Measurements from ENCODE around the gene TMEM161B.
"Not testable (repeated sequence)": the region's sequence is repeated elsewhere in the genome, so short reads cannot be mapped to it uniquely, and the experiment has no call there.

The TMEM161B gene

GRCh38 chr5:88275581-88275980 is 6.9 kb upstream of the TMEM161B start:
- no peaks in the 10 kb centered on the region for H3K27me3 ChIP-seq (replicated peaks)
- DNase-seq, result no peak
- H3K4me3 ChIP-seq (ENCODE audit: low read depth, low read length), result no peak overlapping the region
- H3K27ac ChIP-seq, result no peak overlapping the region
- no peak for TF ChIP-seq CTCF (IDR thresholded peaks at IDR 0.05; ENCODE audit: low read depth, low read length, missing control alignments)
- H3K36me3 ChIP-seq (replicated peaks), result peaks cover 1% of the 10 kb centered on the region
- in situ Hi-C loops (cut with HindIII; ENCODE audit: low pct_ligation_motif_present, low sequenced_read_pairs), result no loop called here

GRCh38 chr5:88269222-88269771 is 652 bp upstream of the TMEM161B start:
- Histone ChIP-seq H3K4me3 (ENCODE audit: low read depth, low read length) (peak overlapping the region; percentile 80), H3K36me3 (replicated peaks) (peaks cover 2% of the 10 kb centered on the region), H3K27ac (no peak overlapping the region), H3K27me3 (replicated peaks) (no peaks in the 10 kb centered on the region)
- in situ Hi-C loops (cut with HindIII; ENCODE audit: low pct_ligation_motif_present, low sequenced_read_pairs), result no loop called here
- no peak for TF ChIP-seq CTCF (IDR thresholded peaks at IDR 0.05; ENCODE audit: low read depth, low read length, missing control alignments)
- DNase-seq, result no peak

DNA sequence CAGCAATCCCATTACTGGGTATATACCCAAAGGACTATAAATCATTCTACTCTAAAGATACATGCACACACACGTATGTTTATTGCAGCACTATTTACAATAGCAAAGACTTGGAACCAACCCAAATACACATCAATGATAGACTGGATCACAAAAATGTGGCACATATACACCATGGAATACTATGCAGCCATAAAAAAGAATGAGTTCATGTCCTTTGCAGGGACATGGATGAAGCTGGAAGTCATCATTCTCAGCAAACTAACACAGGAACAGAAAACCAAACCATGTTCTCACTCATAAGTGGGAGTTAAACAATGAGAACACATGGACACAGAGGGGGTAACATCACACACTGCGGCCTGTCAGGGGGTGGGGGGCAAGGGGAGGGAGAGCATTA is 4.1 kb downstream of the TMEM161B start:
- H3K4me3 ChIP-seq (ENCODE audit: low read depth, low read length); in situ Hi-C loops (cut with HindIII; ENCODE audit: low pct_ligation_motif_present, low sequenced_read_pairs); H3K27me3 ChIP-seq (replicated peaks); H3K27ac ChIP-seq; DNase-seq; H3K36me3 ChIP-seq (replicated peaks): not testable (repeated sequence)

DNA sequence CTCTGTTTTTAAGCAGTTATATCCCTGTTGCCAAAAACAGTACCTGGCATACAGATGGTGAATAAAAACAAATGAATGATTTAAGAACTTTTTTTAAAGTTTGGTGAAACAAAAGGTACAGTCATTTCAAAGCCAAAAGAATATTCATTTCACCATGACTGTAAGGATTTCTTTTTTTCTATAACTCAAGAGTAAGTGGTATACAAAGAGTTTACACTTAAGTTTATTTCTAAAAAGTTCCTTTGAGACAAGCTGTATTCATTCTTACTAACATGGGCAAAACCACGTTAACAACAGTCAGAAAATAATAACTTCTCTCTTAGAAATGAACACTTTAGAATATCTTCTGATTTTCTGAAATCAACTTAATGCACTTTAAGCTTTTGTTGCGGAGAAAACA is 5.3 kb downstream of the TMEM161B start:
- TF ChIP-seq CTCF (IDR thresholded peaks at IDR 0.05; ENCODE audit: low read depth, low read length, missing control alignments), result no peak
- H3K36me3 ChIP-seq (replicated peaks), result no peaks in the 10 kb centered on the region
- H3K27me3 ChIP-seq (replicated peaks), result no peaks in the 10 kb centered on the region

DNA sequence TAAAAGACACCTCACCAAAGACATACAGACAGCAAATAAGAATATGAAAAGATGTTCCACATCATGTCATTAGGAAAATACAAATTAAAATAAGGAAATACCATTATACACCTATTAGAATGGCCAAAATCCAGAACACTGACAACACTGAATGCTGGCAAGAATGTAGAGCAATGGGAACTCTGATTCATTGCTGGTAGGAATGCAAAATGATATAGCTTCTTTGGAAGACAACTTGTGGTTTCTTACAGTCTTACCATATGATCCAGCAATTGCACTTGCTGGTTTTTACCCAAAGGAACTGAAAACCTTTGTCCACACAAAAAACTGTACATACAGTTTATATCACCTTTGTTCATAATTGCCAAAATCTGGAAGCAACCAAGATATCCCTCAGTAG is 6.5 kb downstream of the TMEM161B start:
- Histone ChIP-seq H3K36me3 (replicated peaks) (no peaks in the 10 kb centered on the region), H3K27me3 (replicated peaks) (no peaks in the 10 kb centered on the region), H3K4me3 (ENCODE audit: low read depth, low read length) (no peak overlapping the region), H3K27ac (no peak overlapping the region)
- in situ Hi-C loops (cut with HindIII; ENCODE audit: low pct_ligation_motif_present, low sequenced_read_pairs), result no loop called here
- peak; percentile 16 for DNase-seq
- TF ChIP-seq CTCF (IDR thresholded peaks at IDR 0.05; ENCODE audit: low read depth, low read length, missing control alignments), result no peak

More for the DNA sequence above, 5.3 kb downstream of the TMEM161B start:
- no peak for DNase-seq
- H3K4me3 ChIP-seq (ENCODE audit: low read depth, low read length), result no peak overlapping the region
- no peak overlapping the region for H3K27ac ChIP-seq
- in situ Hi-C loops (cut with HindIII; ENCODE audit: low pct_ligation_motif_present, low sequenced_read_pairs), result no loop called here

- H3K27me3 ChIP-seq (replicated peaks), result no peaks in the 10 kb centered on the region
- in situ Hi-C loops (cut with HindIII; ENCODE audit: low pct_ligation_motif_present, low sequenced_read_pairs), result no loop called here
- no peaks in the 10 kb centered on the region for H3K36me3 ChIP-seq (replicated peaks)
- no peak for TF ChIP-seq CTCF (IDR thresholded peaks at IDR 0.05; ENCODE audit: low read depth, low read length, missing control alignments)
- no peak overlapping the region for H3K27ac ChIP-seq
- no peak for DNase-seq
- no peak overlapping the region for H3K4me3 ChIP-seq (ENCODE audit: low read depth, low read length)
These were observed 10.0 kb downstream of the TMEM161B start for GRCh38 chr5:88258636-88259035.
